Measurements from ENCODE around the gene GPR142. TPM values are rescaled to one million over a fixed set of nuclear protein-coding genes. Genes with fewer than 3 reads are reported as not detected.

GPR142 gene
- polyA plus RNA-seq, 1 of the 3 experiments (the other 2 are of a cell fraction) = not detected

GRCh38 chr17:74371653-74372147, 4.4 kb downstream of the GPR142 start:
- H4K20me1 ChIP-seq (ENCODE audit: insufficient read depth) = no peaks in the 10 kb centered on the region
- no peaks in the 10 kb centered on the region for H3K9me2 ChIP-seq
- CTCF ChIA-PET = interaction anchor here (1.0 to 13.1 kb wide), 6 partner anchors 8 to 122 kb away, joined by 3 to 194 read pairs (median 25); partner anchors contain the start of gene BTBD17
- no peak for DNase-seq
- no peaks in the 10 kb centered on the region for H3K27me3 ChIP-seq (ENCODE audit: insufficient read depth)
- no peak for TF ChIP-seq MAX (IDR thresholded peaks at IDR 0.05; ENCODE audit: low read depth)
- no peak for TF ChIP-seq RXRA (IDR thresholded peaks at IDR 0.05; ENCODE audit: borderline replicate concordance, low read depth)
- no peak for TF ChIP-seq SMC3 (IDR thresholded peaks at IDR 0.05; ENCODE audit: low read depth, low read length)
- TF ChIP-seq REST (IDR thresholded peaks at IDR 0.05; ENCODE audit: low read depth, low read length) = no peak
- no peak for TF ChIP-seq GABPA (IDR thresholded peaks at IDR 0.05; ENCODE audit: low read depth)
- no peak for TF ChIP-seq TCF12 (IDR thresholded peaks at IDR 0.05)
- no peak for TF ChIP-seq MEF2A (IDR thresholded peaks at IDR 0.05; ENCODE audit: borderline replicate concordance, low read depth)
- no peak for TF ChIP-seq USF2 (IDR thresholded peaks at IDR 0.05; ENCODE audit: borderline replicate concordance, low read depth, low read length)
- TF ChIP-seq EZH2phosphoT487 (IDR thresholded peaks at IDR 0.05; ENCODE audit: borderline replicate concordance, low read depth) = no peak
- TF ChIP-seq SIN3A (IDR thresholded peaks at IDR 0.05; ENCODE audit: borderline replicate concordance, low read depth, low read length) = no peak
- no peak for TF ChIP-seq JUND (IDR thresholded peaks at IDR 0.05)
- no peak for TF ChIP-seq FOSL2 (IDR thresholded peaks at IDR 0.05; ENCODE audit: borderline replicate concordance, low read depth)
- TF ChIP-seq FOXJ3 (CRISPR knock-in tag; IDR thresholded peaks at IDR 0.05) = no peak
- no peak for TF ChIP-seq EP300 (IDR thresholded peaks at IDR 0.05; ENCODE audit: borderline replicate concordance in 1 of 2, low read depth in 1 of 2, low read length in 1 of 2)
- no peak overlapping the region for H3K4me3 ChIP-seq (ENCODE audit: low read depth in 2 of 2, low read length in 1 of 2)
- no peaks in the 10 kb centered on the region for H3K79me2 ChIP-seq (ENCODE audit: insufficient read depth)
- peaks cover 0 to 5% of the 10 kb centered on the region in 2 experiments; a peak in 1 of 4 replicates for H3K4me1 ChIP-seq (ENCODE audit: control insufficient read depth in 1 of 2, insufficient read depth in 2 of 2, low read depth in 1 of 2, low read length in 1 of 2)
- no peak overlapping the region for H2AFZ ChIP-seq (ENCODE audit: low read depth)
- H3F3A ChIP-seq (replicated peaks; ENCODE audit: insufficient read depth) = no peaks in the 10 kb centered on the region
- no peaks in the 10 kb centered on the region for H3K9me3 ChIP-seq
- WGBS (ENCODE audit: low lambda C conversion rate) = 63% methylated on average over 14 of the region's 26 CpGs
- H3K36me3 ChIP-seq (replicated peaks in 1 of 2; ENCODE audit: control insufficient read depth in 1 of 2, insufficient read depth in 2 of 2, low read length in 1 of 2) = no peaks in the 10 kb centered on the region
- no peak overlapping the region for H3K27ac ChIP-seq (ENCODE audit: low read depth in 2 of 2, low read length in 1 of 2)
- POLR2A ChIA-PET = no interaction called here
- no peak overlapping the region for H3K9ac ChIP-seq
- H3K4me2 ChIP-seq = no peak overlapping the region

All from SK-N-SH (cell line).